DOHH2 (cell line): Measurements from ENCODE around the gene RPUSD1.

Source experiments
- H3F3A ChIP-seq: fragments of 200-600 bp; sonication (generic), shearing (Covaris generic); 2 replicates; pipeline ENCODE4 v1.6.0; 2016; ENCODE audit warnings: antibody characterized with exemption, mild to moderate bottlenecking; ENCODE audit not compliant: control insufficient read depth, insufficient read depth
- H3K27ac ChIP-seq: fragments of 200-600 bp; sonication (generic); 2 replicates; pipeline ENCODE4 v1.5.1; 2014; ENCODE audit warnings: low read depth, mild to moderate bottlenecking, low read length, moderate library complexity
- H3K27me3 ChIP-seq: fragments of 200-600 bp; sonication (generic); 2 replicates; pipeline ENCODE4 v1.6.1; 2014; ENCODE audit warnings: mild to moderate bottlenecking, low read length, mixed read lengths; ENCODE audit not compliant: control insufficient read depth
- H3K36me3 ChIP-seq: fragments of 200-600 bp; sonication (generic); 2 replicates; pipeline ENCODE4 v1.6.1; 2014; ENCODE audit warnings: mild to moderate bottlenecking, low read length, moderate library complexity, mixed read lengths; ENCODE audit not compliant: control insufficient read depth
- H3K4me1 ChIP-seq: fragments of 200-600 bp; sonication (generic); 2 replicates; pipeline ENCODE4 v1.6.1; 2014; ENCODE audit warnings: mild to moderate bottlenecking, low read length, mixed read lengths; ENCODE audit not compliant: control insufficient read depth
- H3K4me2 ChIP-seq: fragments of 200-600 bp; sonication (generic); 2 replicates; pipeline ENCODE4 v1.6.0; 2014; ENCODE audit warnings: mild to moderate bottlenecking, low read length, moderate library complexity
- H3K4me3 ChIP-seq: fragments of 200-600 bp; sonication (generic); 2 replicates; pipeline ENCODE4 v1.5.1; 2014; ENCODE audit warnings: mild to moderate bottlenecking, low read length, mixed read lengths
- H3K79me2 ChIP-seq: fragments of 200-600 bp; sonication (generic); 2 replicates; pipeline ENCODE4 v1.6.1; 2014; ENCODE audit warnings: mild to moderate bottlenecking, low read length, mixed read lengths; ENCODE audit not compliant: control insufficient read depth
- H3K9me2 ChIP-seq: fragments of 200-600 bp; sonication (generic); replicated peaks from 2 replicates; pipeline ENCODE4 v1.6.1; 2014; ENCODE audit warnings: mild to moderate bottlenecking, low read length, mixed read lengths; ENCODE audit not compliant: control insufficient read depth
- H3K9me3 ChIP-seq: fragments of 200-600 bp; sonication (generic); 2 replicates; pipeline ENCODE4 v1.6.1; 2014; ENCODE audit warnings: antibody characterized with exemption, low read length, mixed read lengths; ENCODE audit not compliant: control insufficient read depth, insufficient read depth
- H4K20me1 ChIP-seq: fragments of 200-600 bp; sonication (generic); 2 replicates; pipeline ENCODE4 v1.6.0; 2014; ENCODE audit warnings: low read depth, mild to moderate bottlenecking, antibody characterized with exemption, low read length, moderate library complexity; ENCODE audit not compliant: control insufficient read depth, insufficient read depth
- CTCF ChIP-seq: fragments of 200-600 bp; sonication (generic); IDR thresholded peaks from one replicate; pipeline ENCODE4 v1.5.1; 2014; ENCODE audit warnings: antibody characterized with exemption, mild to moderate bottlenecking, low read depth, low read length; ENCODE audit not compliant: poor library complexity, severe bottlenecking
- EZH2phosphoT487 ChIP-seq: fragments of 200-600 bp; sonication (generic); IDR thresholded peaks from 2 replicates; pipeline ENCODE4 v1.6.1; 2017; ENCODE audit warnings: borderline replicate concordance, mild to moderate bottlenecking, antibody characterized with exemption, low read length, moderate library complexity, mixed read lengths

The RPUSD1 gene

GRCh38 chr16:782766-783403, 5.3 kb downstream of the RPUSD1 start:
- peaks cover 9% of the 10 kb centered on the region for H3K27me3 ChIP-seq
- no peaks in the 10 kb centered on the region for H3K9me2 ChIP-seq
- peaks cover 22% of the 10 kb centered on the region for H3K79me2 ChIP-seq
- no peak overlapping the region for H3K27ac ChIP-seq
- peaks cover 9% of the 10 kb centered on the region; the same call in 1 of the 2 replicates for H3K4me1 ChIP-seq
- H4K20me1 ChIP-seq: peaks cover 3% of the 10 kb centered on the region; the same call in 1 of the 2 replicates
- H3K4me3 ChIP-seq: no peak overlapping the region
- peaks cover 32% of the 10 kb centered on the region for H3K36me3 ChIP-seq
- H3K4me2 ChIP-seq: no peak overlapping the region
- no peaks in the 10 kb centered on the region for H3F3A ChIP-seq
- H3K9me3 ChIP-seq: no peaks in the 10 kb centered on the region
- no peak for TF ChIP-seq EZH2phosphoT487
- no peak for TF ChIP-seq CTCF

DNA sequence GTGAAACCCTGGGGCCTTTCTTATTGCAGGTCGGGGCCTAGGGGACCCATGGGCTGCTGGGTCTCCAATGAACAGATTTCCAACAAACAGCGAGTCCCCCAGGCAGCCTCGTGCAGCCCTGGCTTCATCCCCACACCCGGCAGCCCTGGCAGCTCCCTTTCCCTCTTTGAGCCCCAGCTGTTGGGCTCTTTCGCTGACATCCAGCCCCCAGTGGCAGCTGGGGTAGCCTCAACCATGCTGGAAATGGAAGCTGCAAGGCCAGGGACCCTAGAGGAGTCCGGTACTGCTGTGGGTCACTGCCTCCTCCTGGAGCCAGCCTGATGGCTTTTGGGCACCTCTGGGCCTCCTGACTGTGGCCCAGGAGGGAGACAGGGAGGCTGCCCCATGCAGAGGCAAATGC, 5.9 kb downstream of the RPUSD1 start:
- H3K27ac ChIP-seq: no peak overlapping the region
- peaks cover 16% of the 10 kb centered on the region for H3K79me2 ChIP-seq
- no peaks in the 10 kb centered on the region for H3K9me2 ChIP-seq
- peaks cover 13% of the 10 kb centered on the region for H3K27me3 ChIP-seq
- no peak overlapping the region for H3K4me2 ChIP-seq
- peaks cover 7% of the 10 kb centered on the region; the same call in 1 of the 2 replicates for H3K4me1 ChIP-seq
- no peak for TF ChIP-seq CTCF
- no peak for TF ChIP-seq EZH2phosphoT487
- peaks cover 26% of the 10 kb centered on the region for H3K36me3 ChIP-seq
- H4K20me1 ChIP-seq: peaks cover 3% of the 10 kb centered on the region; the same call in 1 of the 2 replicates
- H3K9me3 ChIP-seq: no peaks in the 10 kb centered on the region
- no peaks in the 10 kb centered on the region for H3F3A ChIP-seq
- no peak overlapping the region for H3K4me3 ChIP-seq

- no peak overlapping the region for H3K4me2 ChIP-seq
These were observed 6.7 kb downstream of the RPUSD1 start for GRCh38 chr16:781346-782010.

More at GRCh38 chr16:781346-782010, 6.7 kb downstream of the RPUSD1 start:
- TF ChIP-seq CTCF: no peak
- TF ChIP-seq EZH2phosphoT487: no peak
- H3K4me1 ChIP-seq: no peaks in the 10 kb centered on the region
- peaks cover 3% of the 10 kb centered on the region; the same call in 1 of the 2 replicates for H4K20me1 ChIP-seq
- no peaks in the 10 kb centered on the region for H3F3A ChIP-seq
- no peaks in the 10 kb centered on the region for H3K9me3 ChIP-seq
- no peak overlapping the region for H3K27ac ChIP-seq
- H3K9me2 ChIP-seq: no peaks in the 10 kb centered on the region
- H3K4me3 ChIP-seq: no peak overlapping the region
- H3K36me3 ChIP-seq: peaks cover 20% of the 10 kb centered on the region
- peaks cover 13% of the 10 kb centered on the region for H3K27me3 ChIP-seq
- peaks cover 8% of the 10 kb centered on the region for H3K79me2 ChIP-seq
